IPS-15b (cell line): ENCODE results near the gene ABLIM2.
A peak's percentile ranks its signal among the peaks of the same experiment; 100 is the strongest.

ENCODE experiments used
- H3K27me3 ChIP-seq: one replicate; pipeline ENCODE4 v1.6.1; 2013; ENCODE audit warnings: low read length; ENCODE audit not compliant: control insufficient read depth, insufficient read depth
- H3K36me3 ChIP-seq: one replicate; pipeline ENCODE4 v1.6.1; 2013; ENCODE audit warnings: low read length; ENCODE audit not compliant: control insufficient read depth, insufficient read depth
- H3K4me1 ChIP-seq: one replicate; pipeline ENCODE4 v1.6.1; 2013; ENCODE audit warnings: mild to moderate bottlenecking, low read length; ENCODE audit not compliant: control insufficient read depth, insufficient read depth
- H3K4me3 ChIP-seq: one replicate; pipeline ENCODE4 v1.5.1; 2013; ENCODE audit warnings: low read depth, low read length
- H3K9ac ChIP-seq: one replicate; pipeline ENCODE4 v1.6.1; 2013; ENCODE audit warnings: low read depth, mild to moderate bottlenecking, low read length
- H3K9me3 ChIP-seq: one replicate; pipeline ENCODE4 v1.6.1; 2013; ENCODE audit warnings: mild to moderate bottlenecking, low read length; ENCODE audit not compliant: control insufficient read depth, insufficient read depth

Gene ABLIM2

DNA sequence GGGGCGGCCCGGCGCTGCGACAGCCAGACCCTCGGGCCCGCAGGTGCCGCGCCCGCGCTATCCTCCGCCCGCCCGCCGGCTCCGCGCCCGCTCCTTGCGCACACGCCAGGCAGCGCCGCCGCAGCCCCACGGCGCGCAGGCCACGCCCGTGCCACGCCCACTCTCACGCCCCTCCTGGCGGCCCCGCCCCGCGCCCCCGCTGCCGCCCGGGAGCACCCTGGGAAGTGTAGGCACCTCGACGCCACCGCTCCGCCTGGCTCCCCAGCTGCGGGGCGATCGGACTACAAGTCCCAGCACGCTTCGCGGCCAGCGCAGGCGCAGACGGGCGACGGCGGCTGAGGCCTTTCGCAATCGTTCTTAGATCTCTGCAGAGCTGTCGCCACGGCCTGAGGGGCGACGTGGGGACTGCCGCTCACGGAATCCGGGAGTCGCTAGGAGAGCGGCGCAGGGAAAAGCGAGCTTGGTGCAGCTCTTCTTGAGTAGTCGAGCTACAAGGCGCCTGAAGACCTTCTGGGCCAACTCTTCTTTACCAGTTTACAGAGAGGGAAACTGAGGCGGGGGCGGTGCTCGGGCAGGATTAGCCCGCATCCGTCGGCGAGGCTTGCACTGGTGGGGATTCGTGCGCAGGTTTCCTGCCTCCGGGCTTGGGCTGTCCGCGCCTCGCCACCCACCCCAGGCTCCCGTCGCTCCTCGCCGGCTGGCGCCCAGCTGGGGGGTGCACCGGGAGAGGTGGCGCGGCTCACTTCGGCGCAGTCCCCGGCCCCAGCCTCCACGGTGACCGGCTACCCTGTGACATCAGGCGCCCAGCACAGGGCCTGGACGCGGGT is at the start of gene ABLIM2:
ABLIM2 (minus strand) TSS at position 104 of the 827 bp plus-strand sequence. CDS start 124 bp downstream, outside the sequence.
- H3K27me3 ChIP-seq, result peaks cover 28% of the 10 kb centered on the region
- peak within 1 kb of the TSS; percentile 88 for H3K4me3 ChIP-seq
- peaks cover 2% of the 10 kb centered on the region for H3K4me1 ChIP-seq
- H3K9me3 ChIP-seq, result no peaks in the 10 kb centered on the region
- H3K9ac ChIP-seq, result peak within 1 kb of the TSS; percentile 37
- no peaks in the 10 kb centered on the region for H3K36me3 ChIP-seq

DNA sequence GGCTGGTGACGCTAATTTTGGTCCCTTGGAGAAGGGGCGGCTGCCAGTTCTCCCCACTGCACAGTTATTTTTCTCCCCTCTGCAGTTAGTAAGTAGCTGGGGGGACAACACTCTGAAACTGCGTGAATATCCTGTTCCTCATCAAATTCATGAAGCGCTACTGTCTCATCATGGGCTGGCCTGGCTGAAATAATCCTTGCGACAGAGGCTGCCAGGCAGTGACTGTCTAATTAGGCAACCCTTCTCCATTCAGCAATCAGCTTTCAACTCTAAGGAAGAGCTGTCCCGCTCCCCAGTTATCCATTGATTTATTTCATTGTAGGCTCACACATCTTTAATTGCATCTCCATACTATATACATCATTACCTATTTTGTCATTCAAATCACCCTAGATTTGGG is 48.7 kb upstream of the ABLIM2 start:
- no peaks in the 10 kb centered on the region for H3K27me3 ChIP-seq
- no peak overlapping the region for H3K4me3 ChIP-seq
- no peaks in the 10 kb centered on the region for H3K9me3 ChIP-seq
- no peaks in the 10 kb centered on the region for H3K36me3 ChIP-seq
- H3K4me1 ChIP-seq, result no peaks in the 10 kb centered on the region
- H3K9ac ChIP-seq, result no peak overlapping the region

- Histone ChIP-seq H3K4me1 (no peaks in the 10 kb centered on the region), H3K9me3 (no peaks in the 10 kb centered on the region), H3K27me3 (no peaks in the 10 kb centered on the region), H3K9ac (no peak overlapping the region), H3K4me3 (no peak overlapping the region), H3K36me3 (no peaks in the 10 kb centered on the region)
Observed at GRCh38 chr4:8205749-8206611, 47.4 kb upstream of the ABLIM2 start.

DNA sequence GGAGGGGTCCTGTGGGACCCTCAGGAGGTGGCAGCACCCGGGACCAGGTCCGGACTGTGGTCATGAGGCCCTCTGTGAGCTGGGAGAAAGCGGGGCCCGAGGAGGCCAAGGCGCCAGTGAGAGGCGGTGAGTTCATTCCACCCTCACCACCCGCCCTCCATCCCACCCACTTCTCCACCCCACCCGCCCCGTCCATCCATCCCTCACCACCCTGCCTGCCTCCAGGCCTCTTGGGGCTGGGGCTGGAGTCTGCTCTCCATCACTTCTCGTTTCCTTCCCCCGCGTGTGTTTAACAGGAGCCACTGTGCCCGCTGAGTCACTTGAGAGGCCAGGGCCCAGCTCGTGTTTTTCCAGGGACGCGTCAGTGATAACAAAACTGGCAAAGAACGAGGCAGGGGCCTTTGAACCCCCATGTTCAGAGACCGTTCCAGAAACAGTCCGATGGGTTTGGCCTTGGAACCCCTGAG is 46.7 kb upstream of the ABLIM2 start:
- no peak overlapping the region for H3K9ac ChIP-seq

GRCh38 chr4:8204576-8205227 is 46.1 kb upstream of the ABLIM2 start:
- Histone ChIP-seq H3K36me3 (no peaks in the 10 kb centered on the region), H3K4me3 (no peak overlapping the region), H3K9ac (no peak overlapping the region), H3K9me3 (no peaks in the 10 kb centered on the region), H3K4me1 (no peaks in the 10 kb centered on the region), H3K27me3 (no peaks in the 10 kb centered on the region)

More for the DNA sequence above, 46.7 kb upstream of the ABLIM2 start:
- Histone ChIP-seq H3K9me3 (no peaks in the 10 kb centered on the region), H3K36me3 (no peaks in the 10 kb centered on the region), H3K4me1 (no peaks in the 10 kb centered on the region), H3K27me3 (no peaks in the 10 kb centered on the region), H3K4me3 (no peak overlapping the region)

- no peaks in the 10 kb centered on the region for H3K27me3 ChIP-seq
- no peaks in the 10 kb centered on the region for H3K9me3 ChIP-seq
- H3K4me3 ChIP-seq, result no peak overlapping the region
- H3K9ac ChIP-seq, result no peak overlapping the region
- no peaks in the 10 kb centered on the region for H3K4me1 ChIP-seq
- H3K36me3 ChIP-seq, result no peaks in the 10 kb centered on the region
Observed at GRCh38 chr4:8203817-8204216, 45.2 kb upstream of the ABLIM2 start.

GRCh38 chr4:8203052-8203401 is 44.4 kb upstream of the ABLIM2 start:
- Histone ChIP-seq H3K36me3 (no peaks in the 10 kb centered on the region), H3K27me3 (no peaks in the 10 kb centered on the region), H3K9me3 (no peaks in the 10 kb centered on the region), H3K4me1 (no peaks in the 10 kb centered on the region), H3K9ac (no peak overlapping the region), H3K4me3 (no peak overlapping the region)

GRCh38 chr4:8202108-8203051 is 43.8 kb upstream of the ABLIM2 start:
- Histone ChIP-seq H3K9ac (no peak overlapping the region), H3K4me1 (no peaks in the 10 kb centered on the region), H3K4me3 (no peak overlapping the region), H3K9me3 (no peaks in the 10 kb centered on the region), H3K27me3 (no peaks in the 10 kb centered on the region), H3K36me3 (no peaks in the 10 kb centered on the region)

DNA sequence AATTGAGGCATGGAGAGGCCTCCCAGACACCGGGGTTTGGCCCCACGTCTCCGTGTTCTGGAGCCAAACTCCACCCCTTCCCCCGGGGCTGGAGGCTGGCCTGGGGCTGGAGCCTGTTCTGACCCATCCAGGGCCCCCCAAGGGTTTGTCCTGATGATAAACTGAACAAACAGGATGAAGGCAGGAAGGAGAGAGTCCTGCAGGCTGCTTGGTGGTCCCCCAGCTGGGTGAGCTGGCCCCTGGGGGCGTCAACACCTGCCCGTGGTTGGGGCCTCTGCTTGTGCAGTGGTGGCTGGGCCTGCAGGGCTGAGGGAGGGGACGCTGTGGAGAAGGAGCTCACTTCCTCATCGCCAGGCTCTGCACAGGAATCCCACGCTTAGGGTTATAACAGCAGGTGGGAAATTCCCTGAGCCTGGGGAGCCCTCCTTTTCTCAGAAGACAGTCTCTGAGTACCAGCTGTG is 42.7 kb upstream of the ABLIM2 start:
- no peaks in the 10 kb centered on the region for H3K9me3 ChIP-seq
- no peaks in the 10 kb centered on the region for H3K4me1 ChIP-seq
- no peak overlapping the region for H3K9ac ChIP-seq
- H3K4me3 ChIP-seq, result no peak overlapping the region
- H3K27me3 ChIP-seq, result no peaks in the 10 kb centered on the region
- H3K36me3 ChIP-seq, result no peaks in the 10 kb centered on the region

- H3K4me3 ChIP-seq, result no peak overlapping the region
- no peaks in the 10 kb centered on the region for H3K4me1 ChIP-seq
- no peaks in the 10 kb centered on the region for H3K9me3 ChIP-seq
- H3K36me3 ChIP-seq, result no peaks in the 10 kb centered on the region
- no peaks in the 10 kb centered on the region for H3K27me3 ChIP-seq
- no peak overlapping the region for H3K9ac ChIP-seq
Observed at GRCh38 chr4:8200302-8200975, 41.8 kb upstream of the ABLIM2 start.
